GM12872 (cell line): ENCODE results near the gene CCDC149.

Experiments
- TF ChIP-seq, protein P1 (sequence below): IDR thresholded peaks from 3 replicates; pipeline ENCODE4 v1.5.1; 2011; ENCODE audit warnings: low read depth, mild to moderate bottlenecking, low read length, moderate library complexity; ENCODE audit not compliant: insufficient read depth

Gene CCDC149

DNA sequence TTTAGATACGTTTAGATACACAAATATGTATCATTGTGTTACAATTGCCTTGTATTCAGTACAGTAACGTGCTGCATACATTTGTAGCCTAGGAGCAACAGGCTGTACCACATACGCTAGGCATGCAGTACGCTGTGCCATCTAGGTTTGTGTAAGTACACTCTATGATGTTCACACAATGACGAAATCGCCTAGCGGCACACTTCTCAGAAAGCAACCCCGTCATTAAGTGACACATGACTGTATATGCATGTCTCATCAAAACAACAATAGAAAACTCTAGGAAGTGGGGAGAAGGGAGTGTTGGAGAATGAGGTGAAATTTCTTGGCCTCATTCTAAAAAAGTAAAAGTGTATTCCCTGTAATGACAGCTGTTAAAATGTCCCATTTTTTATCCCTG, 32.7 kb downstream of the CCDC149 start:
- TF ChIP-seq, protein P1, sequence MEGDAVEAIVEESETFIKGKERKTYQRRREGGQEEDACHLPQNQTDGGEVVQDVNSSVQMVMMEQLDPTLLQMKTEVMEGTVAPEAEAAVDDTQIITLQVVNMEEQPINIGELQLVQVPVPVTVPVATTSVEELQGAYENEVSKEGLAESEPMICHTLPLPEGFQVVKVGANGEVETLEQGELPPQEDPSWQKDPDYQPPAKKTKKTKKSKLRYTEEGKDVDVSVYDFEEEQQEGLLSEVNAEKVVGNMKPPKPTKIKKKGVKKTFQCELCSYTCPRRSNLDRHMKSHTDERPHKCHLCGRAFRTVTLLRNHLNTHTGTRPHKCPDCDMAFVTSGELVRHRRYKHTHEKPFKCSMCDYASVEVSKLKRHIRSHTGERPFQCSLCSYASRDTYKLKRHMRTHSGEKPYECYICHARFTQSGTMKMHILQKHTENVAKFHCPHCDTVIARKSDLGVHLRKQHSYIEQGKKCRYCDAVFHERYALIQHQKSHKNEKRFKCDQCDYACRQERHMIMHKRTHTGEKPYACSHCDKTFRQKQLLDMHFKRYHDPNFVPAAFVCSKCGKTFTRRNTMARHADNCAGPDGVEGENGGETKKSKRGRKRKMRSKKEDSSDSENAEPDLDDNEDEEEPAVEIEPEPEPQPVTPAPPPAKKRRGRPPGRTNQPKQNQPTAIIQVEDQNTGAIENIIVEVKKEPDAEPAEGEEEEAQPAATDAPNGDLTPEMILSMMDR: no peak

DNA sequence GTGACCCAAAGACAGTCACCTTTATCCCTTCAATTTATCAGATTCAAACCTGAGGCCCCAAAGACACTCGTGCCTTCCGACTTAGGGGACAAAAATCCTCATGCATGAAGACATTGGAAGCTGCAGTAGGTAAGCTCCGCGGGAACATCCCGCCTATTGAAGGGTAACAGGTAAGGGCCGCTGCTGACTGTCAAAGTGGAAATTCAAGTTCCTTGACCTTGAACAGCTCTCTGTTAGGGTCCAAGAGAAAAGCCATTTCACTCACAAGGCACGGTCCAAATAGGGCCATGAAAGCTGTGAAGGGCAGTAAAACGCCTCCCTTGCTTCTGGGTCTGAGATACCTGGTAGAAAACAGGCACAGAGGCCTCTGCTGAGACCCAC, 34.2 kb downstream of the CCDC149 start:
- TF ChIP-seq, protein P1: no peak

DNA sequence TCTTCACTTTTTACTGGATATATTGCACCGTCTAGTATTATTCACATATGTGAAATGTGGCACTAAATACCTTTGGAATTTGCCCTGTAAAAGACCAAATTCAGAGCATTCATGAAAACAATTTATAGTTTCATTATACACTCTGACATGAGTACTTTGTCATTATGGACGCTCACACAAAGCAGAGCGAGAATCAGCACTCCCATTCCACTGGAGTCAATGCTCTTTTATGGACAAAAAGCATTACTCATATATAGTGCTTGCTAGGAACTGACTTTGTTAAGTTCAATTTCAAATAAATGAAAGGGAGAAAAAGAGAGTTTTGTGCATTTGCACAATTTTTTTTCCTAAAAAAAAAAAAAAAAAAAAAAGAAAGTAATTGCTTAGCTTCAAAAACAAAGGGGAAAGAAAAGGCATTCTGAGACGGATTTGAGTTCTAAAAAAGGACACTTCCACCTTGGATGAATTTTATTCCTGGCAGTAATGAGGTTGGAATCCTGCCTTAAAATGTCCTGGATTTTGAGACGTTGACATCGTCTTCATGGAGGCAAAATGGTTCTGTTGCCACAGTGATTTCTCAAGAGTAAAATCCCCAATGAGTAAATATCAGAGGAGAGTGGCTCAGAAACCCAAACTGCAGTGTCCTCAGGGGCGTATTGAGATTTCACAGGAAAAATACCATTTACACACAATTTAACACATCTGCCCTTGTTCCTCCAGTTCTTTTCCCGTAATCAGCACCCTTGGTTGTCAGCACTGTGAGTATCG, 34.8 kb downstream of the CCDC149 start:
- TF ChIP-seq, protein P1: no peak

DNA sequence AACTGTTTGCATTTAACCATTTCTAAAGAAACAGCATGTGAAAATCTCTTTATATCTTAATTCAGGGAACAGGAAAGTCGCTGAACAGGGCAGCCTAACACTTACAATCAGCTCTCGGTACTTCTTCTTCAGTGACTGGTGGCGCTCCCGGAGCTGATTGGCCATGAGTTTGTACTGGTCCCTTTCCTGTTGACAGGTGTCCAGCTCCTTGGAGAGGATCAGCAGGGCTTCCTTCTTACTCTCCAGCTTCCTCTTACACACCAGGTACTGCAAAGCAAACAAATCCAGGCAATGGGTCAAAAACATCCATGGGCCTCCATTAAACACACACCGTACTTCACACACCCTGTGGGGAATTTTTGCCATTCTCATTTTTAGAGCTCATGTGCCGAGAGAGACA, 36.4 kb downstream of the CCDC149 start:
- TF ChIP-seq, protein P1: no peak

DNA sequence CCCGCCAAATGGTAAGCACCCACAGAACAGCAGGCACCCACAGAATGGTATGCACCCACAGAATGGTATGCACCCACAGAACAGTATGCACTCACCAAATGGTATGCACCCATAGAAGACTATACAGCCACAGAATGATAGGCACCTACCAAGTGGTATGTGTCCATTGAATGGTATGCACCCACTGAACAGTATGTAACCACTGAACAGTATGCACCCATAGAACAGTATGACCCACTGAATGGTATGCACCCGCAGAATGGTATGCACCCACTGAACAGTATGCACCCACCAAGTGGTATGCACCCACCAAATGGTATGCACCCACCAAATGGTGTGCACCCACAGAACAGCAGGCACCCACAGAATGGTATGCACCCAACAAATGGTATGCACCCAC, 40.1 kb downstream of the CCDC149 start:
- TF ChIP-seq, protein P1: no peak

DNA sequence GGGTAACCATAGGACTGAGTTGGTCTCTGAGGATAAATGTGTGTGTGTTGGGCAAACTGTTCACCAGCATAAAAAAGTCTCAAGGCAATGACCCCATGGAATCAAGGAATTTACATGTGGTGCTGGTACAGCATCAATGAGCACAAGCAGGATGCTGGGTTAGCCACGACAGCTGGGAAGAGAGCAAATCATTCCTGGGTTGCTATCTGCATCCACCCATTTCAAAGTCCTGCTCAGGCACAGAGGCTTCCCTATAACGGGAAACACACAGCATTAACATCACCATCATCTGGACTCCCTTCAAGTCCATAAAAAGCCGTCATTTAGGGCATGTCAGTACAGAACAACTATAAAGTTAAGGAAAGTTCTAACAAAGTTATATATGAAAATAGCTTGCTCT, 41.6 kb downstream of the CCDC149 start:
- TF ChIP-seq, protein P1: no peak

DNA sequence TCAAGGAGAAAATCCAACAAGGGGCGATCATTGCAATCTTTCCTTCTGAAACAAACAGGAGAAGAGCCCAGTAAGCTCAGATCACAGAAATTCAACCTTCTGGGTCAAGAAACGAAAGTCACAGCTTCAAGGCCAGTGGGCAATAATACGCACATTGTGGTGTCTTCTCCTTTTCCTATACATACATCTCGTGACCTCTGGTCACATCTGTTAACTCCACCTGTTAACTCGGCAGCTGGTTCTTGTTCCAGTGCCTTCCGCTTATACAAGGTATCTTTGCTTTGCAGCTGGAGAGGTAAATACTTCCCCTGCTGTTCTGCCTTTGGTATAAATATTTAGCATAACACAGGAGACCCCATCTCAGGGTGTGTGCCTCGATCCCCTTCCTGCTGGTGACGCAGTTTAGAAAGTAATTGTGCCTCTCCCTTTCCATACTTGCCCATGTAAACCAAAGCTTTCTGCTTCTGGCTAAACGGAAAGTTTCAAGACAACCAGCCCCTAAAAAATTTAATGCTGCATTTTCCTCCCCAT, 45.0 kb downstream of the CCDC149 start:
- TF ChIP-seq, protein P1: no peak
